Nephron progenitor cell (in vitro differentiated cells): Measurements from ENCODE around the gene CUL9.

ENCODE experiments used
- DNase-seq: peaks from one replicate; pipeline ENCODE4 v3.0.0; 2021
- H3K27ac Mint-ChIP-seq: 2 replicates; pipeline ENCODE4 v1.8.0; 2021; ENCODE audit warnings: mild to moderate bottlenecking, moderate library complexity, mixed read lengths
- H3K27me3 Mint-ChIP-seq: 2 replicates; pipeline ENCODE4 v1.8.0; 2021; ENCODE audit warnings: mild to moderate bottlenecking, low read depth, mixed read lengths; ENCODE audit not compliant: poor library complexity
- H3K36me3 Mint-ChIP-seq: 2 replicates; pipeline ENCODE4 v1.8.0; 2021; ENCODE audit warnings: low read depth, mixed read lengths
- H3K4me1 Mint-ChIP-seq: 2 replicates; pipeline ENCODE4 v1.8.0; 2021; ENCODE audit warnings: mixed read lengths
- H3K4me3 Mint-ChIP-seq: 2 replicates; pipeline ENCODE4 v1.8.0; 2021; ENCODE audit warnings: mild to moderate bottlenecking, moderate library complexity, mixed read lengths
- H3K9me3 Mint-ChIP-seq: 2 replicates; pipeline ENCODE4 v1.8.0; 2021; ENCODE audit warnings: mild to moderate bottlenecking, moderate library complexity, mixed read lengths
- TF ChIP-seq, protein P1 (sequence below): fragments of 200-600 bp; sonication (generic); IDR thresholded peaks from 2 replicates; pipeline ENCODE4 v1.5.0; 2021; ENCODE audit warnings: antibody characterized with exemption

The CUL9 gene

GRCh38 chr6:43175676-43176422 lies 6.1 kb upstream of the CUL9 start:
- H3K4me3 Mint-ChIP-seq, result no peak overlapping the region
- no peak overlapping the region for H3K27ac Mint-ChIP-seq
- no peak for DNase-seq
- TF ChIP-seq, protein P1, sequence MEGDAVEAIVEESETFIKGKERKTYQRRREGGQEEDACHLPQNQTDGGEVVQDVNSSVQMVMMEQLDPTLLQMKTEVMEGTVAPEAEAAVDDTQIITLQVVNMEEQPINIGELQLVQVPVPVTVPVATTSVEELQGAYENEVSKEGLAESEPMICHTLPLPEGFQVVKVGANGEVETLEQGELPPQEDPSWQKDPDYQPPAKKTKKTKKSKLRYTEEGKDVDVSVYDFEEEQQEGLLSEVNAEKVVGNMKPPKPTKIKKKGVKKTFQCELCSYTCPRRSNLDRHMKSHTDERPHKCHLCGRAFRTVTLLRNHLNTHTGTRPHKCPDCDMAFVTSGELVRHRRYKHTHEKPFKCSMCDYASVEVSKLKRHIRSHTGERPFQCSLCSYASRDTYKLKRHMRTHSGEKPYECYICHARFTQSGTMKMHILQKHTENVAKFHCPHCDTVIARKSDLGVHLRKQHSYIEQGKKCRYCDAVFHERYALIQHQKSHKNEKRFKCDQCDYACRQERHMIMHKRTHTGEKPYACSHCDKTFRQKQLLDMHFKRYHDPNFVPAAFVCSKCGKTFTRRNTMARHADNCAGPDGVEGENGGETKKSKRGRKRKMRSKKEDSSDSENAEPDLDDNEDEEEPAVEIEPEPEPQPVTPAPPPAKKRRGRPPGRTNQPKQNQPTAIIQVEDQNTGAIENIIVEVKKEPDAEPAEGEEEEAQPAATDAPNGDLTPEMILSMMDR, result no peak
- H3K9me3 Mint-ChIP-seq, result no peaks in the 10 kb centered on the region
- H3K36me3 Mint-ChIP-seq, result peaks cover 31% of the 10 kb centered on the region
- peaks cover 57% of the 10 kb centered on the region for H3K4me1 Mint-ChIP-seq
- H3K27me3 Mint-ChIP-seq, result peaks cover 7% of the 10 kb centered on the region

DNA sequence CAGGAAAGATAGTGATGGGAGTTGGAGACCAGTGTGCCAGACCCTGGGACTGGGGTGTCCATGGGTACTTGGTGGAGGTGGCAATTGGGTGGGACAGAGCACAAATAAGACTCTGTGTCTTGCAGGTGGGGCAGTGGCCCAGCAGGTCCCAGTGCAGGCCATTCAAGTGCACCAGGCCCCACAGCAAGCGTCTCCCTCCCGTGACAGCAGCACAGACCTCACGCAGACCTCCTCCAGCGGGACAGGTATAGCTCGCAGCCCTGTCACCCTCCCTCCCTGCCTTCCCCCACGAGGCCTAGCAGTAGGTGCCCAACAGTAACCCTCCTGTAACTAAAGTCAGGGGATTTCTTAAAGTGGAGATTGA lies 5.6 kb upstream of the CUL9 start:
- Mint-ChIP-seq H3K9me3 (no peaks in the 10 kb centered on the region), H3K4me3 (no peak overlapping the region), H3K4me1 (peaks cover 60% of the 10 kb centered on the region), H3K36me3 (peaks cover 31% of the 10 kb centered on the region), H3K27me3 (peaks cover 7% of the 10 kb centered on the region), H3K27ac (no peak overlapping the region)
- DNase-seq, result no peak
- TF ChIP-seq, protein P1, result no peak

DNA sequence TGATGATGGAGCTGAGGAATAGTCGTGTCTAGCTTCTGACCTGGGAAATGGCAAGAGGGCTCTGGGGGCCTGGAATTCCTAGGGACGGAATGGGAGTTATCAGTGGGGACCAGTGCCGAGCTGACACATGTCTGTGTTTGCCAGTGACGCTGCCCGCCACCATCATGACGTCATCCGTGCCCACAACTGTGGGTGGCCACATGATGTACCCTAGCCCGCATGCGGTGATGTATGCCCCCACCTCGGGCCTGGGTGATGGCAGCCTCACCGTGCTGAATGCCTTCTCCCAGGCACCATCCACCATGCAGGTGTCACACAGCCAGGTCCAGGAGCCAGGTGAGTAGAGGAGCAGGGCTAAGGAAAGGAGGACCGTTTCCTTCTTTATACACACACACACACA lies 3.8 kb upstream of the CUL9 start:
- H3K4me3 Mint-ChIP-seq, result no peak overlapping the region
- H3K27me3 Mint-ChIP-seq, result peaks cover 3% of the 10 kb centered on the region
- no peak for DNase-seq
- no peaks in the 10 kb centered on the region for H3K9me3 Mint-ChIP-seq
- peaks cover 31% of the 10 kb centered on the region for H3K36me3 Mint-ChIP-seq
- peak overlapping the region; percentile 63 for H3K27ac Mint-ChIP-seq
- TF ChIP-seq, protein P1, result no peak
- H3K4me1 Mint-ChIP-seq, result peaks cover 62% of the 10 kb centered on the region

- TF ChIP-seq, protein P1, result no peak
- H3K9me3 Mint-ChIP-seq, result no peaks in the 10 kb centered on the region
- peaks cover 3% of the 10 kb centered on the region for H3K27me3 Mint-ChIP-seq
- no peak overlapping the region for H3K27ac Mint-ChIP-seq
- DNase-seq, result no peak
- H3K4me3 Mint-ChIP-seq, result no peak overlapping the region
- peaks cover 62% of the 10 kb centered on the region for H3K4me1 Mint-ChIP-seq
- H3K36me3 Mint-ChIP-seq, result peaks cover 34% of the 10 kb centered on the region
Observed at GRCh38 chr6:43178951-43179830, 2.8 kb upstream of the CUL9 start.

GRCh38 chr6:43180058-43180457 lies 1.9 kb upstream of the CUL9 start:
- Mint-ChIP-seq H3K9me3 (no peaks in the 10 kb centered on the region), H3K27ac (no peak overlapping the region), H3K27me3 (peaks cover 3% of the 10 kb centered on the region), H3K4me3 (no peak overlapping the region), H3K4me1 (peaks cover 58% of the 10 kb centered on the region), H3K36me3 (peaks cover 36% of the 10 kb centered on the region)
- DNase-seq, result no peak
- TF ChIP-seq, protein P1, result no peak
